HEK293 (cell line): Measurements from ENCODE around the gene MAN1C1.

ENCODE experiments used
- MZF1 ChIP-seq: fragments of 450-650 bp; formaldehyde crosslinking; IDR thresholded peaks from 2 replicates; pipeline ENCODE4 v1.5.1; 2017; ENCODE audit warnings: missing biosample characterization, missing genetic modification characterization, borderline replicate concordance
- SALL2 ChIP-seq: fragments of 450-650 bp; formaldehyde crosslinking; IDR thresholded peaks from 2 replicates; pipeline ENCODE4 v1.5.0; 2017; ENCODE audit warnings: missing biosample characterization, mild to moderate bottlenecking, missing genetic modification characterization, borderline replicate concordance
- SETDB1 ChIP-seq: IDR thresholded peaks from one replicate; pipeline ENCODE4 v1.6.1; 2017; ENCODE audit warnings: mild to moderate bottlenecking, low read length, moderate library complexity, mixed read lengths; ENCODE audit not compliant: insufficient read length
- YY1 ChIP-seq: fragments of 450-650 bp; formaldehyde crosslinking; IDR thresholded peaks from 2 replicates; pipeline ENCODE4 v1.5.1; 2018; ENCODE audit warnings: missing biosample characterization, missing genetic modification characterization
- ZIC2 ChIP-seq: fragments of 450-650 bp; formaldehyde crosslinking; IDR thresholded peaks from 2 replicates; pipeline ENCODE4 v1.5.1; 2016; ENCODE audit warnings: missing biosample characterization, missing genetic modification characterization
- ZNF10 ChIP-seq: fragments of 450-650 bp; formaldehyde crosslinking; IDR thresholded peaks from 2 replicates; pipeline ENCODE4 v1.5.1; 2017; ENCODE audit warnings: missing biosample characterization, missing genetic modification characterization
- ZNF155 ChIP-seq: fragments of 450-650 bp; formaldehyde crosslinking; IDR thresholded peaks from 2 replicates; pipeline ENCODE4 v1.5.1; 2016; ENCODE audit warnings: missing biosample characterization, missing genetic modification characterization
- ZNF169 ChIP-seq: fragments of 450-650 bp; formaldehyde crosslinking; IDR thresholded peaks from 2 replicates; pipeline ENCODE4 v1.5.1; 2016; ENCODE audit warnings: missing biosample characterization, missing genetic modification characterization
- ZNF19 ChIP-seq: fragments of 450-650 bp; formaldehyde crosslinking; IDR thresholded peaks from 2 replicates; pipeline ENCODE4; 2016; ENCODE audit warnings: missing biosample characterization, missing genetic modification characterization, low read depth
- ZNF555 ChIP-seq: fragments of 450-650 bp; formaldehyde crosslinking; conservative IDR thresholded peaks from 2 replicates; pipeline ENCODE4 v1.5.1; 2017; ENCODE audit warnings: missing biosample characterization, mild to moderate bottlenecking, missing genetic modification characterization, inconsistent platforms
- ZNF558 ChIP-seq: fragments of 450-650 bp; formaldehyde crosslinking; IDR thresholded peaks from 2 replicates; pipeline ENCODE4 v1.5.1; 2016; ENCODE audit warnings: missing biosample characterization, missing genetic modification characterization
- ZNF560 ChIP-seq: fragments of 450-650 bp; formaldehyde crosslinking; IDR thresholded peaks from 2 replicates; pipeline ENCODE4 v1.5.1; 2017; ENCODE audit warnings: missing biosample characterization, missing genetic modification characterization, borderline replicate concordance
- ZNF596 ChIP-seq: fragments of 450-650 bp; IDR thresholded peaks from 2 replicates; pipeline ENCODE4 v1.5.0; 2018; ENCODE audit warnings: missing biosample characterization, mild to moderate bottlenecking, missing genetic modification characterization, moderate library complexity
- ZNF600 ChIP-seq: fragments of 450-650 bp; formaldehyde crosslinking; IDR thresholded peaks from 2 replicates; pipeline ENCODE4 v1.5.1; 2016; ENCODE audit warnings: missing biosample characterization, missing genetic modification characterization
- ZNF664 ChIP-seq: fragments of 450-650 bp; formaldehyde crosslinking; IDR thresholded peaks from 2 replicates; pipeline ENCODE4 v1.5.1; 2016; ENCODE audit warnings: missing biosample characterization, missing genetic modification characterization
- ZNF777 ChIP-seq: fragments of 450-650 bp; formaldehyde crosslinking; IDR thresholded peaks from 2 replicates; pipeline ENCODE4 v1.5.1; 2017; ENCODE audit warnings: missing biosample characterization, missing genetic modification characterization, borderline replicate concordance
- TF ChIP-seq, protein P1 (sequence below): fragments of 450-650 bp; formaldehyde crosslinking; IDR thresholded peaks from 2 replicates; pipeline ENCODE4 v1.5.1; 2016; ENCODE audit warnings: missing biosample characterization, missing genetic modification characterization
- TF ChIP-seq, protein P2 (sequence below): fragments of 450-650 bp; formaldehyde crosslinking; IDR thresholded peaks from 2 replicates; pipeline ENCODE4 v1.5.1; 2016; ENCODE audit warnings: missing biosample characterization, missing genetic modification characterization
- TF ChIP-seq, protein P3 (sequence below): fragments of 450-650 bp; formaldehyde crosslinking; conservative IDR thresholded peaks from 2 replicates; pipeline ENCODE4 v1.5.1; 2016; ENCODE audit warnings: low read depth, missing biosample characterization, missing genetic modification characterization
- TF ChIP-seq, protein P4 (sequence below): fragments of 450-650 bp; formaldehyde crosslinking; IDR thresholded peaks from 2 replicates; pipeline ENCODE4 v1.5.1; 2016; ENCODE audit warnings: missing biosample characterization, missing genetic modification characterization
- TF ChIP-seq, protein P5 (sequence below): fragments of 450-650 bp; formaldehyde crosslinking; IDR thresholded peaks from 2 replicates; pipeline ENCODE4 v1.5.1; 2016; ENCODE audit warnings: missing biosample characterization, missing genetic modification characterization
- TF ChIP-seq, protein P6 (sequence below): fragments of 450-650 bp; formaldehyde crosslinking; IDR thresholded peaks from 2 replicates; pipeline ENCODE4 v1.5.1; 2016; ENCODE audit warnings: missing biosample characterization, missing genetic modification characterization
- TF ChIP-seq, protein P7 (sequence below): fragments of 450-650 bp; formaldehyde crosslinking; IDR thresholded peaks from 2 replicates; pipeline ENCODE4 v1.5.1; 2017; ENCODE audit warnings: missing biosample characterization, missing genetic modification characterization
- TF ChIP-seq, protein P8 (sequence below): fragments of 450-650 bp; formaldehyde crosslinking; IDR thresholded peaks from 2 replicates; pipeline ENCODE4 v1.5.1; 2016; ENCODE audit warnings: missing biosample characterization, missing genetic modification characterization

Gene MAN1C1

DNA sequence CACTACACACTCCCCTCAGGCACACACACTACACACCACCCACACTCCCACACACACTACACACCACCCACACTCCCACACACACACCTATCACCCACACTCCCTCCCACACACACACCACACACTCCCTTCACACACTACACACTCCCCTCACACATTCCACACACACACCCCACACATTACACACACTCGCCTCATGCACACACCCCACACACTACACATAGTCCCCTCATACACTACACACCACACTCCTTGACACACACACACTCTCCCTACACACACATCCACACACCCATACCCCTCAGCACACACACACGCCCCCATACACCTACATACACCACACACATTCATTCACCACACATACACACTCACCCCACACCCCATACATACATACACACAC is 152.4 kb downstream of the MAN1C1 start (continued):
- TF ChIP-seq, protein P1, sequence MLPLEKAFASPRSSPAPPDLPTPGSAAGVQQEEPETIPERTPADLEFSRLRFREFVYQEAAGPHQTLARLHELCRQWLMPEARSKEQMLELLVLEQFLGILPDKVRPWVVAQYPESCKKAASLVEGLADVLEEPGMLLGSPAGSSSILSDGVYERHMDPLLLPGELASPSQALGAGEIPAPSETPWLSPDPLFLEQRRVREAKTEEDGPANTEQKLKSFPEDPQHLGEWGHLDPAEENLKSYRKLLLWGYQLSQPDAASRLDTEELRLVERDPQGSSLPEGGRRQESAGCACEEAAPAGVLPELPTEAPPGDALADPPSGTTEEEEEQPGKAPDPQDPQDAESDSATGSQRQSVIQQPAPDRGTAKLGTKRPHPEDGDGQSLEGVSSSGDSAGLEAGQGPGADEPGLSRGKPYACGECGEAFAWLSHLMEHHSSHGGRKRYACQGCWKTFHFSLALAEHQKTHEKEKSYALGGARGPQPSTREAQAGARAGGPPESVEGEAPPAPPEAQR (tag by site-specific recombination) = no peak
- TF ChIP-seq ZNF10 (no peak), MZF1 (tag by site-specific recombination) (no peak), YY1 (tag by site-specific recombination) (no peak), ZNF664 (tag by site-specific recombination) (no peak), ZNF19 (tag by site-specific recombination) (no peak), ZNF560 (tag by site-specific recombination) (no peak), ZNF600 (tag by site-specific recombination) (no peak), SALL2 (tag by site-specific recombination) (no peak), ZNF777 (tag by site-specific recombination) (no peak), ZNF169 (no peak), ZNF155 (no peak), ZNF558 (no peak), ZNF555 (tag by site-specific recombination) (no peak), ZNF596 (tag by site-specific recombination) (no peak), ZIC2 (no peak), SETDB1 (no peak)
- TF ChIP-seq, protein P2, sequence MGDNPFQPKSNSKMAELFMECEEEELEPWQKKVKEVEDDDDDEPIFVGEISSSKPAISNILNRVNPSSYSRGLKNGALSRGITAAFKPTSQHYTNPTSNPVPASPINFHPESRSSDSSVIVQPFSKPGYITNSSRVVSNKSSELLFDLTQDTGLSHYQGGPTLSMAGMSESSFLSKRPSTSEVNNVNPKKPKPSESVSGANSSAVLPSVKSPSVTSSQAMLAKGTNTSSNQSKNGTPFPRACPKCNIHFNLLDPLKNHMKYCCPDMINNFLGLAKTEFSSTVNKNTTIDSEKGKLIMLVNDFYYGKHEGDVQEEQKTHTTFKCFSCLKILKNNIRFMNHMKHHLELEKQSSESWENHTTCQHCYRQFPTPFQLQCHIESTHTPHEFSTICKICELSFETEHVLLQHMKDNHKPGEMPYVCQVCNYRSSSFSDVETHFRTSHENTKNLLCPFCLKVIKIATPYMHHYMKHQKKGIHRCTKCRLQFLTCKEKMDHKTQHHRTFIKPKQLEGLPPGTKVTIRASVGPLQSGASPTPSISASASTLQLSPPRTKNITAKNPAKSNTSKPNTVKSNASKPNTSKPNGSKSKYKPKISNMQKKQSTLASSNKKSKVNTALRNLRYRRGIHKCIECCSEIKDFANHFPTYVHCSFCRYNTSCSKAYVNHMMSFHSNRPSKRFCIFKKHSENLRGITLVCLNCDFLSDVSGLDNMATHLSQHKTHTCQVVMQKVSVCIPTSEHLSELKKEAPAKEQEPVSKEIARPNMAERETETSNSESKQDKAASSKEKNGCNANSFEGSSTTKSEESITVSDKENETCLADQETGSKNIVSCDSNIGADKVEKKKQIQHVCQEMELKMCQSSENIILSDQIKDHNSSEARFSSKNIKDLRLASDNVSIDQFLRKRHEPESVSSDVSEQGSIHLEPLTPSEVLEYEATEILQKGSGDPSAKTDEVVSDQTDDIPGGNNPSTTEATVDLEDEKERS (tag by site-specific recombination) = no peak
- TF ChIP-seq, protein P3, sequence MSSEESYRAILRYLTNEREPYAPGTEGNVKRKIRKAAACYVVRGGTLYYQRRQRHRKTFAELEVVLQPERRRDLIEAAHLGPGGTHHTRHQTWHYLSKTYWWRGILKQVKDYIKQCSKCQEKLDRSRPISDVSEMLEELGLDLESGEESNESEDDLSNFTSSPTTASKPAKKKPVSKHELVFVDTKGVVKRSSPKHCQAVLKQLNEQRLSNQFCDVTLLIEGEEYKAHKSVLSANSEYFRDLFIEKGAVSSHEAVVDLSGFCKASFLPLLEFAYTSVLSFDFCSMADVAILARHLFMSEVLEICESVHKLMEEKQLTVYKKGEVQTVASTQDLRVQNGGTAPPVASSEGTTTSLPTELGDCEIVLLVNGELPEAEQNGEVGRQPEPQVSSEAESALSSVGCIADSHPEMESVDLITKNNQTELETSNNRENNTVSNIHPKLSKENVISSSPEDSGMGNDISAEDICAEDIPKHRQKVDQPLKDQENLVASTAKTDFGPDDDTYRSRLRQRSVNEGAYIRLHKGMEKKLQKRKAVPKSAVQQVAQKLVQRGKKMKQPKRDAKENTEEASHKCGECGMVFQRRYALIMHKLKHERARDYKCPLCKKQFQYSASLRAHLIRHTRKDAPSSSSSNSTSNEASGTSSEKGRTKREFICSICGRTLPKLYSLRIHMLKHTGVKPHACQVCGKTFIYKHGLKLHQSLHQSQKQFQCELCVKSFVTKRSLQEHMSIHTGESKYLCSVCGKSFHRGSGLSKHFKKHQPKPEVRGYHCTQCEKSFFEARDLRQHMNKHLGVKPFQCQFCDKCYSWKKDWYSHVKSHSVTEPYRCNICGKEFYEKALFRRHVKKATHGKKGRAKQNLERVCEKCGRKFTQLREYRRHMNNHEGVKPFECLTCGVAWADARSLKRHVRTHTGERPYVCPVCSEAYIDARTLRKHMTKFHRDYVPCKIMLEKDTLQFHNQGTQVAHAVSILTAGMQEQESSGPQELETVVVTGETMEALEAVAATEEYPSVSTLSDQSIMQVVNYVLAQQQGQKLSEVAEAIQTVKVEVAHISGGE (tag by site-specific recombination) = no peak
- TF ChIP-seq, protein P4, sequence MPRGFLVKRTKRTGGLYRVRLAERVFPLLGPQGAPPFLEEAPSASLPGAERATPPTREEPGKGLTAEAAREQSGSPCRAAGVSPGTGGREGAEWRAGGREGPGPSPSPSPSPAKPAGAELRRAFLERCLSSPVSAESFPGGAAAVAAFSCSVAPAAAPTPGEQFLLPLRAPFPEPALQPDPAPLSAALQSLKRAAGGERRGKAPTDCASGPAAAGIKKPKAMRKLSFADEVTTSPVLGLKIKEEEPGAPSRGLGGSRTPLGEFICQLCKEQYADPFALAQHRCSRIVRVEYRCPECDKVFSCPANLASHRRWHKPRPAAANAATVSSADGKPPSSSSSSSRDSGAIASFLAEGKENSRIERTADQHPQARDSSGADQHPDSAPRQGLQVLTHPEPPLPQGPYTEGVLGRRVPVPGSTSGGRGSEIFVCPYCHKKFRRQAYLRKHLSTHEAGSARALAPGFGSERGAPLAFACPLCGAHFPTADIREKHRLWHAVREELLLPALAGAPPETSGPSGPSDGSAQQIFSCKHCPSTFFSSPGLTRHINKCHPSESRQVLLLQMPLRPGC = no peak; the same call in 1 of the 2 replicates
- TF ChIP-seq, protein P5, sequence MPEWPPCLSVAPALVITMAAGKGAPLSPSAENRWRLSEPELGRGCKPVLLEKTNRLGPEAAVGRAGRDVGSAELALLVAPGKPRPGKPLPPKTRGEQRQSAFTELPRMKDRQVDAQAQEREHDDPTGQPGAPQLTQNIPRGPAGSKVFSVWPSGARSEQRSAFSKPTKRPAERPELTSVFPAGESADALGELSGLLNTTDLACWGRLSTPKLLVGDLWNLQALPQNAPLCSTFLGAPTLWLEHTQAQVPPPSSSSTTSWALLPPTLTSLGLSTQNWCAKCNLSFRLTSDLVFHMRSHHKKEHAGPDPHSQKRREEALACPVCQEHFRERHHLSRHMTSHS (tag by site-specific recombination) = peak; percentile 47; the same call in 1 of the 2 replicates
- TF ChIP-seq, protein P6, sequence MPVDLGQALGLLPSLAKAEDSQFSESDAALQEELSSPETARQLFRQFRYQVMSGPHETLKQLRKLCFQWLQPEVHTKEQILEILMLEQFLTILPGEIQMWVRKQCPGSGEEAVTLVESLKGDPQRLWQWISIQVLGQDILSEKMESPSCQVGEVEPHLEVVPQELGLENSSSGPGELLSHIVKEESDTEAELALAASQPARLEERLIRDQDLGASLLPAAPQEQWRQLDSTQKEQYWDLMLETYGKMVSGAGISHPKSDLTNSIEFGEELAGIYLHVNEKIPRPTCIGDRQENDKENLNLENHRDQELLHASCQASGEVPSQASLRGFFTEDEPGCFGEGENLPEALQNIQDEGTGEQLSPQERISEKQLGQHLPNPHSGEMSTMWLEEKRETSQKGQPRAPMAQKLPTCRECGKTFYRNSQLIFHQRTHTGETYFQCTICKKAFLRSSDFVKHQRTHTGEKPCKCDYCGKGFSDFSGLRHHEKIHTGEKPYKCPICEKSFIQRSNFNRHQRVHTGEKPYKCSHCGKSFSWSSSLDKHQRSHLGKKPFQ (tag by site-specific recombination) = peak; percentile 67; the same call in 1 of the 2 replicates
- TF ChIP-seq, protein P7, sequence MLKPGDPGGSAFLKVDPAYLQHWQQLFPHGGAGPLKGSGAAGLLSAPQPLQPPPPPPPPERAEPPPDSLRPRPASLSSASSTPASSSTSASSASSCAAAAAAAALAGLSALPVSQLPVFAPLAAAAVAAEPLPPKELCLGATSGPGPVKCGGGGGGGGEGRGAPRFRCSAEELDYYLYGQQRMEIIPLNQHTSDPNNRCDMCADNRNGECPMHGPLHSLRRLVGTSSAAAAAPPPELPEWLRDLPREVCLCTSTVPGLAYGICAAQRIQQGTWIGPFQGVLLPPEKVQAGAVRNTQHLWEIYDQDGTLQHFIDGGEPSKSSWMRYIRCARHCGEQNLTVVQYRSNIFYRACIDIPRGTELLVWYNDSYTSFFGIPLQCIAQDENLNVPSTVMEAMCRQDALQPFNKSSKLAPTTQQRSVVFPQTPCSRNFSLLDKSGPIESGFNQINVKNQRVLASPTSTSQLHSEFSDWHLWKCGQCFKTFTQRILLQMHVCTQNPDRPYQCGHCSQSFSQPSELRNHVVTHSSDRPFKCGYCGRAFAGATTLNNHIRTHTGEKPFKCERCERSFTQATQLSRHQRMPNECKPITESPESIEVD (tag by site-specific recombination) = no peak
- TF ChIP-seq, protein P8, sequence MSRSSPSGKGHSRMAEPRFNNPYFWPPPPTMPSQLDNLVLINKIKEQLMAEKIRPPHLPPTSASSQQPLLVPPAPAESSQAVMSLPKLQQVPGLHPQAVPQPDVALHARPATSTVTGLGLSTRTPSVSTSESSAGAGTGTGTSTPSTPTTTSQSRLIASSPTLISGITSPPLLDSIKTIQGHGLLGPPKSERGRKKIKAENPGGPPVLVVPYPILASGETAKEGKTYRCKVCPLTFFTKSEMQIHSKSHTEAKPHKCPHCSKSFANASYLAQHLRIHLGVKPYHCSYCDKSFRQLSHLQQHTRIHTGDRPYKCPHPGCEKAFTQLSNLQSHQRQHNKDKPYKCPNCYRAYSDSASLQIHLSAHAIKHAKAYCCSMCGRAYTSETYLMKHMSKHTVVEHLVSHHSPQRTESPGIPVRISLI (tag by site-specific recombination) = no peak
